ENCODE data around the gene LCN1. TPM values are rescaled to one million over a fixed set of nuclear protein-coding genes. Genes with fewer than 3 reads are reported as not detected.

The LCN1 gene
- total RNA-seq, 1 donor from 2014 or later: not detected

- no peak for DNase-seq (ENCODE audit: low spot score)
- H3K36me3 Mint-ChIP-seq (ENCODE audit: low read depth, unreplicated experiment): peaks cover 5% of the 10 kb centered on the region
- H3K9me3 Mint-ChIP-seq (ENCODE audit: unreplicated experiment): no peaks in the 10 kb centered on the region
- TF ChIP-seq CTCF (IDR thresholded peaks at IDR 0.05; ENCODE audit: unreplicated experiment): no peak
- H3K27me3 Mint-ChIP-seq (ENCODE audit: unreplicated experiment): peaks cover 7% of the 10 kb centered on the region
- no peak overlapping the region for H3K4me3 Mint-ChIP-seq (ENCODE audit: unreplicated experiment)
- H3K27ac Mint-ChIP-seq (ENCODE audit: unreplicated experiment): no peak overlapping the region
- H3K4me1 Mint-ChIP-seq (ENCODE audit: unreplicated experiment): no peaks in the 10 kb centered on the region
Measured at GRCh38 chr9:135551456-135551855, 30.2 kb downstream of the LCN1 start.

GRCh38 chr9:135552021-135552697 is 30.9 kb downstream of the LCN1 start:
- no peak overlapping the region for H3K27ac Mint-ChIP-seq (ENCODE audit: unreplicated experiment)
- no peak for TF ChIP-seq CTCF (IDR thresholded peaks at IDR 0.05; ENCODE audit: unreplicated experiment)
- DNase-seq (ENCODE audit: low spot score): no peak
- H3K36me3 Mint-ChIP-seq (ENCODE audit: low read depth, unreplicated experiment): peaks cover 5% of the 10 kb centered on the region
- no peaks in the 10 kb centered on the region for H3K4me1 Mint-ChIP-seq (ENCODE audit: unreplicated experiment)
- no peaks in the 10 kb centered on the region for H3K9me3 Mint-ChIP-seq (ENCODE audit: unreplicated experiment)
- no peak overlapping the region for H3K4me3 Mint-ChIP-seq (ENCODE audit: unreplicated experiment)
- peaks cover 7% of the 10 kb centered on the region for H3K27me3 Mint-ChIP-seq (ENCODE audit: unreplicated experiment)

GRCh38 chr9:135552698-135553171 is 31.5 kb downstream of the LCN1 start:
- Mint-ChIP-seq H3K4me3 (ENCODE audit: unreplicated experiment) (no peak overlapping the region), H3K9me3 (ENCODE audit: unreplicated experiment) (no peaks in the 10 kb centered on the region), H3K36me3 (ENCODE audit: low read depth, unreplicated experiment) (peaks cover 5% of the 10 kb centered on the region), H3K27me3 (ENCODE audit: unreplicated experiment) (peaks cover 7% of the 10 kb centered on the region), H3K27ac (ENCODE audit: unreplicated experiment) (no peak overlapping the region), H3K4me1 (ENCODE audit: unreplicated experiment) (no peaks in the 10 kb centered on the region)
- no peak for TF ChIP-seq CTCF (IDR thresholded peaks at IDR 0.05; ENCODE audit: unreplicated experiment)
- DNase-seq (ENCODE audit: low spot score): no peak

DNA sequence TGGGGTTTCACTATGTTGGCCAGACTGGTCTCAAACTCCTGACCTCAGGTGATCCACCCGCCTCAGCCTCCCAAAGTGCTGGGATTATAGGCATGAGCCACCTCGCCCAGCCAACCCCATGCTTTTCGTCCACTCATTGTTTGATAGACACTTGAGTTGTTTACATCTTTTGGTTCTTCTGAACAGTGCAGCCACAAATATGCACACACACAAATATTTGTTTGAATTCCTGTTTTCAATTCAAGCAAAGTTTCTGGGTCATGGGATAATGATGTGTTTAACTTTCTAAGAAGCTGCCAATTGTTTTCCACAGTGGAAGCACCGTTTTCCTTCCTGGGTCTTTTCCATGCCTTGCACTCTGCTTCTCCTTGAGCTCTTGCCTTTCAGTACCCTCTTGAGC is 33.5 kb downstream of the LCN1 start:
- H3K4me1 Mint-ChIP-seq (ENCODE audit: unreplicated experiment): no peaks in the 10 kb centered on the region
- TF ChIP-seq CTCF (IDR thresholded peaks at IDR 0.05; ENCODE audit: unreplicated experiment): no peak
- peaks cover 3% of the 10 kb centered on the region for H3K27me3 Mint-ChIP-seq (ENCODE audit: unreplicated experiment)
- H3K27ac Mint-ChIP-seq (ENCODE audit: unreplicated experiment): no peak overlapping the region
- no peak overlapping the region for H3K4me3 Mint-ChIP-seq (ENCODE audit: unreplicated experiment)
- no peaks in the 10 kb centered on the region for H3K9me3 Mint-ChIP-seq (ENCODE audit: unreplicated experiment)
- no peak for DNase-seq (ENCODE audit: low spot score)
- peaks cover 5% of the 10 kb centered on the region for H3K36me3 Mint-ChIP-seq (ENCODE audit: low read depth, unreplicated experiment)

- H3K27ac Mint-ChIP-seq (ENCODE audit: unreplicated experiment): no peak overlapping the region
- no peaks in the 10 kb centered on the region for H3K9me3 Mint-ChIP-seq (ENCODE audit: unreplicated experiment)
- H3K36me3 Mint-ChIP-seq (ENCODE audit: low read depth, unreplicated experiment): peaks cover 5% of the 10 kb centered on the region
- H3K4me3 Mint-ChIP-seq (ENCODE audit: unreplicated experiment): no peak overlapping the region
- H3K4me1 Mint-ChIP-seq (ENCODE audit: unreplicated experiment): no peaks in the 10 kb centered on the region
- peaks cover 3% of the 10 kb centered on the region for H3K27me3 Mint-ChIP-seq (ENCODE audit: unreplicated experiment)
- DNase-seq (ENCODE audit: low spot score): no peak
- TF ChIP-seq CTCF (IDR thresholded peaks at IDR 0.05; ENCODE audit: unreplicated experiment): no peak
Measured at GRCh38 chr9:135555203-135555602, 34.0 kb downstream of the LCN1 start.

Measured in endothelial cell (in vitro differentiated cells).